Stimulated activated naive CD8-positive, alpha-beta T cell treated with anti-CD3 and anti-CD28 coated beads, Interleukin-15, Interleukin-2, amounts not matched to agents 100 ng/mL and 50 ng/mL, for 24 hours (primary cell): ENCODE results near the gene SH3BGRL3.
A peak's percentile ranks its signal among the peaks of the same experiment; 100 is the strongest.

Experiments used
- H3K27ac Mint-ChIP-seq: one replicate; pipeline ENCODE4 v1.8.0; 2021; ENCODE audit warnings: mild to moderate bottlenecking, mixed read lengths
- H3K27me3 Mint-ChIP-seq: one replicate; pipeline ENCODE4 v1.8.0; 2021; ENCODE audit warnings: mixed read lengths
- H3K36me3 Mint-ChIP-seq: one replicate; pipeline ENCODE4 v1.8.0; 2021; ENCODE audit warnings: low read depth, mixed read lengths
- H3K4me1 Mint-ChIP-seq: one replicate; pipeline ENCODE4 v1.8.0; 2021; ENCODE audit warnings: low read depth, mixed read lengths
- H3K4me3 Mint-ChIP-seq: one replicate; pipeline ENCODE4 v1.8.0; 2021; ENCODE audit warnings: mild to moderate bottlenecking, mixed read lengths
- H3K9me3 Mint-ChIP-seq: one replicate; pipeline ENCODE4 v1.8.0; 2021; ENCODE audit warnings: mixed read lengths

Gene SH3BGRL3

DNA sequence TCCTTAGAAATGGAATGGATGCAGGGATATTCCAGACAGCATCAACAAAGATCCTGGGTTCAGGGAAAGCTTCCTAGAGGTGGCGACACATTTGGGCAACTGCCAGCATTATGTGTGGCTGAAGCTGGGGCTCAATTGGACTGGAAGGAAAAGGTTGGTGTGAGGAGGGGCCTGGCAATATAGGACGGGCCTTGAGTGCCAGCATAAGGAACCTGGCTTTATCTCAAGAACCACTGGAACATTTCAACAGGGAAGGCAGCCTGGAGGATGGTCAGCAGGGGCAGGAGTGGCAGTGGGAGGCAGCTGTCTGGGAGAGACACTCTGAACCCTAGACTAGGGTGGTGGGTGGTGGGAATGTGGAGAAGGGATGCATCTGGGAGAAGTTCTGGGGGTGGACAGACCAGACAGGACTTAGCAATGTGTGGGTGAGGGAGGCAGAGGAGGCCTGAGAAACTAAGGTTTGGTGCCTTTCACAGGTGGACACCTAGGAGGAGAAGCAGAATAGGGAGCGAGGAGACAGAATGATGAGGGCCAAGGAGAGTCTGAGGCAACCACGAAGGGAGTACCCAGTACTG is 3.5 kb downstream of the SH3BGRL3 start:
- H3K27ac Mint-ChIP-seq = peak overlapping the region; percentile 100
- peaks cover 90% of the 10 kb centered on the region for H3K4me1 Mint-ChIP-seq
- peaks cover 51% of the 10 kb centered on the region for H3K36me3 Mint-ChIP-seq
- H3K4me3 Mint-ChIP-seq = peak overlapping the region; percentile 87
- H3K27me3 Mint-ChIP-seq = no peaks in the 10 kb centered on the region
- H3K9me3 Mint-ChIP-seq = no peaks in the 10 kb centered on the region

DNA sequence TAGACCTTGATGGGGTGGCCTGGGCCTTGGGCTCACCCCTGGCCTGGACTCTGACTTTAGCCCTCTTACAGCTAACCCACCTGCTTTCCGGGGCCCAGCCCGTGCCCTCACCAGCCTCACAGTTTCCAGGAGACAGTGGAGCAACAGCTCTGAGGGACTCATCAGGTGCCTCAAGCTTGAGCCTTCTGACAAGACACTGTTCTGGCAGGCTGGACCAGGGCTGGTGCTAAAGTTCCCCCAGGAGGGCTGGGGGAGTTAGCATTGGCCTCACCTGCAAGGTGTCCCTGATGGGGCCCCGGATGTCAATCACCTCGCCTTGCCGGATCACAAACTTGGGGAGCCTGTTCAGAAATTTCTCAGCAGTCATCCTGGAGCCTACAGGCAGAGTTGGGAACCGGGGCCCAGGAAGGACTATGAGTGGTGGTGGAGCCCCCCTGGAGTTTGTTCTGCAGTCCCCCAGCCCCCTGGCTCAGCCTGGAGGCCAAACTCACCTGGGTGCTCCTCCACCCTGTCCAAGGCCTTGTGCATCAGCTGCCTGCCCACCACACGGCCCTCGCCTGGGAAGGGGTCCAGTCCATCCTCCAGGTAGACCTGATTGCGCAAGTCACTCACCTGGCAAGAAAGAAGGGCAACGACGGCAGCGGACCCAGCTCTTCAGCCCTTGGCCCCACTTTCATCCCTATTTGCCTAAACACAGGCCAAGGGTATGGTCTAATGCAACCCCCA is 4.1 kb downstream of the SH3BGRL3 start:
- Mint-ChIP-seq H3K27me3 (no peaks in the 10 kb centered on the region), H3K9me3 (no peaks in the 10 kb centered on the region), H3K4me1 (peaks cover 90% of the 10 kb centered on the region), H3K36me3 (peaks cover 45% of the 10 kb centered on the region), H3K27ac (peak overlapping the region; percentile 100), H3K4me3 (peak overlapping the region; percentile 87)

DNA sequence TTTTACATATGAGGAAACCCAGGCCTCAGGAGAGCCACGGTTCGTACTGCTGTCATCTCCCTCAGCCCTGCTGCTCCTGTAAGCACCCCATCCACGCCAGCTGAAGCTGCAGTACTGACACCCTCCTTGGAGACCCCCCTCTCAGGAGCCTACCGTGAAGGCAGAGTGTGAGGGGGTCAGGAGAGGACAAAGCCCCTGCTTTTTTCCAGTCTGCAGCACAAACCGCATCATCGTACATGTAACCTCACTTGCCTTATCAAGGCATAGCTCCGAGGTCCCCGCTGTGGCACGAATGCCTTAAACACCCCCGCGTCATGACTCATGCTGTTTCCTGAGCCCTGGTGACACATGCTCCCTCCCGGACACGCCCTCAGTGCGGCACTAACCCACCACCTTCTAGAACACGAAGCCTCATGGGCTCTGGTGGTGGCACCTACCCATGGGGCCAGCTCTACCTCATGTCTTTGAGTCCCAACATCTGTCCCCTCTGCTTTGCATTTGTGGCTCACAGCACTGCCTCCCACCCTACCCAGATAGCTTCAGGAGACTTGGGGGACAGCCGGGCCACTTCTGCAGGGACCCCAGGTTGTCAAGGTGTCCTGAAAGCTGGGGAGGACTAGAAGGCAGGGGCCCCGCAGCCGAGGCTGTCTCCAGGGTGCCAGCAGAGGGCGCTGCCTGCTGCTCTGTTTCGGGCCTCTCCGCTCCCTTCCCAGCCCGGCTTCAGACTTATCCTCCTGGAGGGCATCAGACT is 4.9 kb downstream of the SH3BGRL3 start:
- Mint-ChIP-seq H3K4me3 (peak overlapping the region; percentile 87), H3K9me3 (no peaks in the 10 kb centered on the region), H3K4me1 (peaks cover 91% of the 10 kb centered on the region), H3K27ac (peak overlapping the region; percentile 100), H3K27me3 (no peaks in the 10 kb centered on the region), H3K36me3 (peaks cover 42% of the 10 kb centered on the region)

DNA sequence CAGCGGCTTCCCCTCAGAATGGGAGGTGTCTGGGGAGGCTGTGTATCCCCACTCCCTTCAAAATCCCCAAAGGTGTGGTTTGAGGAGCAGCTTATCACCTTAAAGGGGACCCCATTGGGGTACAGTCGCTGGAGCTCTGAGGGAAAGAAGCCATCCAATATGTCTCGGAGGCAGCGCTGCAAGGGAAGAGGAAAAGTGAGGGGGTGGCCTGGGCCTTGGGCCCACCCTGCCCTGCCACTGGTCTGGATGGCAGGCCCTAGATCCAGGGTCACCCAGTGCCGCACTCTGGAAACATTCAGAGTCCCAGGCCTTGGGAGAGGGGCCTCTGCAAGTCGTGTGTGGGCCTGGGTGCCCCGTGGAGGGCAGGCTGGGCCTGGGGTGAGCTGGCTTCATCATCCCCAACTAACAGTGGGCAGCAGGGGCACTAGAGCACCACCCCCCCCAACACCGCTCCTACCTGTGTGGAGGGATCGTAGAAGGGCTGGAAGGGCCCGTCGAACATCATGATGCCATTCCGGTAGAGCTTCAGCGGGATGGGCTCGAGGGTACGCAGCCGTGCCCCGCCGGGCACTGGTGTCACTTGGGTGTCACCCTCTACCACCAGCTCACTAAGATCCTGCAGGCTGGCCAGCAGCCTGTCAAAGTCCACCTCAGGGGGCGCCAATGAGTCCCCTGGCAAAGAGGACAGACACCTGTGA is 5.6 kb downstream of the SH3BGRL3 start:
- Mint-ChIP-seq H3K27ac (peak overlapping the region; percentile 100), H3K36me3 (peaks cover 40% of the 10 kb centered on the region), H3K27me3 (no peaks in the 10 kb centered on the region), H3K4me1 (peaks cover 97% of the 10 kb centered on the region), H3K9me3 (no peaks in the 10 kb centered on the region), H3K4me3 (no peak overlapping the region)

DNA sequence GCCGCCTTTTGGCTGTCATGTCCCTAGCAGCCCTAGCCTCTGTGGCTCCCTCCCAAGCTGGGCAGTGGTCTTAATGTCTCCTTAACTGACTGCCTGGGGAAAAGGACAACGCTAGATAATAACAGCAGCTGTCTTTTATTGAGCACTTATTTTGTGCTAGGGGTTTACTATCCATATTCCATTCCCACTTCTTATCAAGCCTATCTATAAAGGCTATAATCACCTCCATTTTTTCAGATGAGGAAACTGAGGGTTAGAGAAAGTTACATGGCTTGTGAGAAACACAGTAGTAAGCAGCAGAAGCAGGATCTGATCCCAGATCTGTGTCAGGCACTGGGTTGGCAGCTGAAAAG is 6.2 kb downstream of the SH3BGRL3 start:
- H3K9me3 Mint-ChIP-seq = no peaks in the 10 kb centered on the region
- H3K27me3 Mint-ChIP-seq = no peaks in the 10 kb centered on the region
- H3K36me3 Mint-ChIP-seq = peaks cover 36% of the 10 kb centered on the region
- peaks cover 97% of the 10 kb centered on the region for H3K4me1 Mint-ChIP-seq
- peak overlapping the region; percentile 99 for H3K27ac Mint-ChIP-seq
- H3K4me3 Mint-ChIP-seq = no peak overlapping the region

DNA sequence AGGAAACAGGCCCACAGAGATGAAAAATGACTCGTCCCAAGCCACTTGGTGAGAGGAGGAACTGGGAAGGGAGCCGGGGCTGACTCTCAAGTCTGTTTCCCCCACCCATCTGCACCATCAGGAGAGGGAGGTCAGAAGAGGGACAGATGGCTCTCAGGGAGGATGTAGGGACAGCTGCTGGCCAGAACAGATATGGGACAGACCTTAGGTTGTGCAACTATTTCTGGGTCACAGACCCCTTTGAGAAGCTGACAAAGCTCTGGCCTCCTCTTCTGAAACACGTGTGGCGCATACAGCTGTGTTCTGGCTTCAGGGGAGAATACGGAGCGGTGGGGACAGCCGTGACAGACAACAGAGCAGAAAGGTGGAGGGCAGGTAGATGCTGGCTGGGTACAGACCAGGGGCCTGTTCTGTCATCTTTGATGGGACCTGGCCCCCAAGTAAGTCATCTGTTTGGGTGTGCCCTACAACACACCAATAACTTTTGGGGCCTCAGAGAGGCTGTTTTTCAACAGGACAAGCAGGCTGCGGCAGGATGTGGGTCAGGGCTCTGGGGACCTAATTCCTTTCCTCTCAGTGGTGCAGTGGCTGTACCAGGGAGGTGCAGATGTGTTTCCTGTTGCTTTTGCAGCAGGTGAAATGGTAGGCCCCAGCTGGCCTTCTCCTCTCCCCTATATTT is 7.3 kb downstream of the SH3BGRL3 start:
- H3K4me3 Mint-ChIP-seq = peak overlapping the region; percentile 63
- peak overlapping the region; percentile 99 for H3K27ac Mint-ChIP-seq
- peaks cover 26% of the 10 kb centered on the region for H3K36me3 Mint-ChIP-seq
- peaks cover 98% of the 10 kb centered on the region for H3K4me1 Mint-ChIP-seq
- no peaks in the 10 kb centered on the region for H3K27me3 Mint-ChIP-seq
- H3K9me3 Mint-ChIP-seq = no peaks in the 10 kb centered on the region

DNA sequence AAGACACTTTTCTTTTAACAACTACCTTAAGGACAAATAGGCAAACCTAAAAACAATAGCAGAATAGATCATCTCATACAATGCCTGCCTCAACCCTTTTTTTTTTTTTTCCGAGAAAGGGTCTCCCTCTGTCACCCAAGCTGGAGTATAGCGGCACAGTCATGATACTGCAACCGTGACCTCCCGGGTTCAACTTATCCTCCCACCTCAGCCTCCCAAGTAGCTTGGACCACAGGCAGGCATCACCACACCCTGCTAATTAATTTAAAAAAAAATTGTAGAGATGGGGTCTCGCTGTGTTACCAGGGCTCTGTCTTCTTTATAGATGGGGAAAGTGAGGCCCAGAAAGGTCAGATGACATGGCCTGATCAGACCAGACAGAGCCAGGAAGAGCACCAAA is 7.9 kb downstream of the SH3BGRL3 start:
- Mint-ChIP-seq H3K4me1 (peaks cover 96% of the 10 kb centered on the region), H3K9me3 (no peaks in the 10 kb centered on the region), H3K27ac (peak overlapping the region; percentile 99), H3K27me3 (no peaks in the 10 kb centered on the region), H3K36me3 (peaks cover 21% of the 10 kb centered on the region), H3K4me3 (peak overlapping the region; percentile 63)

DNA sequence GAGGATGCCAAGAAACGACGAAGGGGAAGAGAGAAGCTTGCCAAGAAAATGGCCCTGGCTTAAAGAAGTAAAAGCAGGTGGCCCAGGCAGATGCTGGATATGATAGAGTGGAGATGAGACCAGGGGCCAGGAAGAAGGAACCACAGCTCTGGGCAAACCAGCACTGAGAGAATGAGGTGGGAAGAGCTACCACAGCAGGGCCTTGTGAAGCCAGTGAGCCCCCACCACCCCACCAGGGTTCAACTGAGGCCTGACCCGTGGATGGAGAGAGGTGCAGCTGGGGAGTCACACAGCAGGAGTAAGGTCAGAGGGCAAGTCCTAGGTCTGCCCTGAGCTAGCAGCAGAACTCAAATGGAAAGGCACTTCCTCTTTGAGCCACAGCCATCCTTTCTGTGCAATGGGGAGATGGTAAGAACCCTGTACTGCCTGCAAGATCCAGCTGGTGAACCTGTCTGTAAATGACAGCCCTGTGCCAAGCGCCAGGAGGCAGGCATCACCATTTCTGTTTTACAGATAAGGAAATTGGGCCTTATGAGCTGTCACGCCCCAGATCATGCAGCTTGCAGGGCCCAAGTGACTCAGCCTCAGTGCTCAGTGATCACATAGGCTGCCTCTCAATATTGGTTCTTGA is 8.5 kb downstream of the SH3BGRL3 start:
- H3K27ac Mint-ChIP-seq = peak overlapping the region; percentile 99
- peaks cover 95% of the 10 kb centered on the region for H3K4me1 Mint-ChIP-seq
- peaks cover 19% of the 10 kb centered on the region for H3K36me3 Mint-ChIP-seq
- no peaks in the 10 kb centered on the region for H3K9me3 Mint-ChIP-seq
- H3K4me3 Mint-ChIP-seq = peak overlapping the region; percentile 58
- H3K27me3 Mint-ChIP-seq = no peaks in the 10 kb centered on the region

DNA sequence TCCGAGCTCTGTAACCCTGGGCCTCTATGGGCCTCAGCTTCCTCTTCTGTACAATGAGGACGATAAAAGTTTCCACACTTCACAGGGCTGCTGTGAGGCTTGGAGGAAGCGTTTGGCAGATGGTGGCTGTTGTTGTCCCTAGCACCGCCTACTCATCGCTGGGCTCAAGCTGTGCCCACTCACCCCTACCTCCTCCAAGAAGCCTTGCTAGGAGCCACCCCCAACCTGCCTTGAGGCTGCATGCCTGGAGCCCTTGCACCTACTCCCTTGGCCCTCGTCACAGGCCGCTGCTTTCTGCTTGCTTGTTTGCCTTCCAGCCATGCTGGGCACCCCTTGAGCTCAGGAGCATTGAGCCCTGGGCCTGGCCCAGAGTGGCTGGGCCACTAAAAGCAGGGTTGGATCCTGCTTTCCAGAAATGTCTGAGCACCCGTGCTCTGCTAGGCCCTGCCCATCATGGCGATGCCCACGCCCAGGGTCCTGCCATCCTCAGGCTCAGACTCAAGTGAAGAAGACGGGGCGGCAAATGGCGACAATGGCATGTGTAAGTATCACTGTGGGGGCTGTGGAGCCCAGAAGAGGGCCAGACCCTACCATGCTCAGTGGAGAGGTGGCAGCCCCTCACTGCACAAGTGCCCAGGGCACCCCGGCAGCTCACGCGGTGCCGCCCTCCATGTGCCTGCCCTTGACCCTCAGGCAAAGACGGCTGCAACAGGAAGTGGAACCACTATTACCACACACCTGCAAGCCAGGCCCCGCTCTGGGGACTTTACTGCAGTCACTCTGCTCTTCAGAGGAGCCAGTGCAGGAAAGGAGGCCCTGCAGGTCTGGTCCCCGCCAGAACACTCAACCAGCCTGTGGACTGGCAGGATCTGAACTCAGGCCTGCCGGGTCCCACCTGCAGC is 9.5 kb downstream of the SH3BGRL3 start:
- H3K36me3 Mint-ChIP-seq = peaks cover 17% of the 10 kb centered on the region
- H3K4me3 Mint-ChIP-seq = peak overlapping the region; percentile 58
- H3K9me3 Mint-ChIP-seq = no peaks in the 10 kb centered on the region
- H3K27me3 Mint-ChIP-seq = no peaks in the 10 kb centered on the region
- H3K27ac Mint-ChIP-seq = peak overlapping the region; percentile 99
- H3K4me1 Mint-ChIP-seq = peaks cover 88% of the 10 kb centered on the region

DNA sequence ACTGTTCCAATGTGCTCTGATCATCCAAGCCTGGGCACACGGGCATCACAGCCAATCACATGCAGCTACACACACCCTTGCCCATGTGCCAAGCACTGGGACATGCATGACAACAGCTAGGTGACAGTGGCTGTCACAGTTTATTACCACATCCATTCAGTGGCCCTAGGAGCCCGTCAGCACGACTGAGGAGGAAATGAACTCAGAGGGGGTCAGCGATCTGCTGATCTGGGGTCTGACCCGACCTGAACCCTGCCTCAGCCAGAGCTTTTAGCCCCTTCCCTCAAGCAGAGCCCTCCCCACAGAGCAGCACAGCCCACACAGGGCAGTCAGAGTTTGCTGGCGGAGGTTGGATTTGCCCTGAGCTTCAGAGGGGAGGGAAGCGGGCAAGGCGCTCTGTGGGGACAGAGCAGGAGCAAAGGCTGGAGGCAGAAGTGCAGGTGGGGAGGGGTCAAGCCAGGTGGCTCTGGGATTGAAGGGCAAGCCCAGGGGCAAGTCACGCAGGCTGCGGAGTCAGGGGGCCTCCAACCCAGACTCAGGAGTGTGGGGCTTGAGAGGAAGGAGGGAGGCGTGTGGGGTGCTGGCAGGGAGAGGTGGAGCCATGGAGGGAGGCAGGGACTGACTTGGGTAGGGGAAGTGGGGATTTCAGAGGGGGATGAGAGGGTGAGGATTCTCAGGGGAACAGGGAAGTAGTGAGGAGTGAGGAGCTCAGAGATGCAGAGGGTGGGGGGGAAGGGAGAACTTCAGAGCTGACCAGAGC is 10.4 kb downstream of the SH3BGRL3 start:
- H3K9me3 Mint-ChIP-seq = no peaks in the 10 kb centered on the region
- H3K27me3 Mint-ChIP-seq = no peaks in the 10 kb centered on the region
- H3K4me1 Mint-ChIP-seq = peaks cover 79% of the 10 kb centered on the region
- peak overlapping the region; percentile 53 for H3K4me3 Mint-ChIP-seq
- H3K36me3 Mint-ChIP-seq = peaks cover 9% of the 10 kb centered on the region
- H3K27ac Mint-ChIP-seq = peak overlapping the region; percentile 99

DNA sequence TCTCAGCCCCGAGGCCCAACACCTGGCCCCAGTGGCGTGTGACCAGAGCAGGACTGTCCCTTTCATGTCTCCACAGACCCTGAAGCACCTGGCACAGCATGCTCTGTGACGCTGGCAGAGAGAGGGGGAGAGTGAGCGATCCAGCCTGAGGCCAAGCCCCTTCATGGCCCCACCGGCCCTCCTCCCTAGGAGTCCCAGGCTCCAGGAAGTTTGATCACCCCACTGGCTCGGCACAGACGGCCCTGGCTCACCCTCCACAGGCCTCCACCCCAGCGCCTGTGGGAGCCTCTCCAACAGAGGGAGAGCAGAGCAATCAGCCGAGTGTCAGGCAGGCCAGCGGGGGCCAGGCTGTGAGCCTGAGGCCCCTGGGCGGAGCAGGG is 11.0 kb downstream of the SH3BGRL3 start:
- Mint-ChIP-seq H3K27me3 (no peaks in the 10 kb centered on the region), H3K27ac (peak overlapping the region; percentile 99), H3K4me1 (peaks cover 73% of the 10 kb centered on the region), H3K36me3 (peaks cover 13% of the 10 kb centered on the region), H3K4me3 (no peak overlapping the region), H3K9me3 (no peaks in the 10 kb centered on the region)

DNA sequence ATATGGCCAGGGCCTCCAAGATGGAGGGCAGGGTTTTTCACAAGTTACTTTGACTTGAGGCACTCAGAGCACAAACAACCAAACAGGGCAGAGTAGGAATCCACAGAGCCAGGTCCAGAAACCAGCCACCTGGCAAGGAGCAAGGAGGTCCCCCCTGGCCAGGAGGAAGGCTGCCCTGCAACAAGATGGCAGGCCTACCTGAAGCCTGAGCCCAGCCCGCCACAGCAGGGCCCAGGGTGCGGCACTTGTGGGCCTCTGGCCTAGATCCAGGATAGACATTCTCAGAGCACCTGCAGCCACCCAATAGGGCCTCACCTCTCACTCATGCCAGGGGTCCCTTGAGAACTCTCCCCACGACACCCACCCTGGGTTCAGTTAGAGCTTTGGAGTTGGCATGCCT is 11.5 kb downstream of the SH3BGRL3 start:
- peak overlapping the region; percentile 99 for H3K27ac Mint-ChIP-seq
- H3K4me3 Mint-ChIP-seq = no peak overlapping the region
- no peaks in the 10 kb centered on the region for H3K9me3 Mint-ChIP-seq
- H3K4me1 Mint-ChIP-seq = peaks cover 67% of the 10 kb centered on the region
- peaks cover 13% of the 10 kb centered on the region for H3K36me3 Mint-ChIP-seq
- no peaks in the 10 kb centered on the region for H3K27me3 Mint-ChIP-seq

DNA sequence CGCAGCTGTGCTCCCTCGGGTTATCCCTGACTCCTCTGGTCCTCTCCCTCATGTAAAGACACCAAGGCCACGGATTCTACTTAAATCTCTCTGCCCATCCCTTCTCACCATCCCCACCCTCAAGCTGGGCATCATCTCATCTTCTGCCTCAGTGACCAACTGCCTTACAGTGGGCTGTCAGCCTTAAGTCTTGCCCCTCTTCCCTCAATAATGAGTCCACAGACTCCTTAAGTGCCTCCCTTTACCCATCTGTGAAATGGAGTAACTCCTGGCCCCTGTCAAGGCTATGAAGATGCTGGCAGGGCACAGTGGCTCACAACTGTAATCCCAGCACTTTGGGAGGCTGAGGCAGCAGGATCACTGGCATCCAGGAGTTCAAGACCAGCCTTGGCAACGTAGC is 12.1 kb downstream of the SH3BGRL3 start:
- H3K9me3 Mint-ChIP-seq = no peaks in the 10 kb centered on the region
- H3K27ac Mint-ChIP-seq = peak overlapping the region; percentile 99
- H3K27me3 Mint-ChIP-seq = no peaks in the 10 kb centered on the region
- peaks cover 13% of the 10 kb centered on the region for H3K36me3 Mint-ChIP-seq
- H3K4me3 Mint-ChIP-seq = no peak overlapping the region
- peaks cover 62% of the 10 kb centered on the region for H3K4me1 Mint-ChIP-seq
